SK-N-SH treated with all-trans-retinoic acid at 6 μM for 48 hours (cell line): ENCODE results near the gene ADGRF5.

Experiments used
- ATAC-seq: fragments of 200-7000 bp; cut with Tn5 transposase; 3 replicates; pipeline ENCODE4 v1.9.1; 2020; ENCODE audit warnings: mild to moderate bottlenecking, moderate library complexity
- ARNTL ChIP-seq: fragments of 450-650 bp; formaldehyde crosslinking; IDR thresholded peaks from 2 replicates; pipeline ENCODE4 v1.5.0; 2020; ENCODE audit warnings: low read depth, mild to moderate bottlenecking, moderate library complexity, borderline replicate concordance
- BACH2 ChIP-seq: fragments of 250-450 bp; sonication (Bioruptor Pico); IDR thresholded peaks from 2 replicates; pipeline ENCODE4 v1.9.0; 2021; ENCODE audit warnings: mild to moderate bottlenecking, borderline replicate concordance
- CSDC2 ChIP-seq: fragments of 250-450 bp; sonication (Bioruptor Pico); IDR thresholded peaks from 2 replicates; pipeline ENCODE4 v1.5.0; 2020; ENCODE audit warnings: mild to moderate bottlenecking, moderate library complexity
- CSRNP3 ChIP-seq: fragments of 250-450 bp; sonication (Bioruptor Pico); IDR thresholded peaks from 2 replicates; pipeline ENCODE4 v1.5.1; 2021; ENCODE audit warnings: mild to moderate bottlenecking, moderate library complexity
- ISL1 ChIP-seq: fragments of 250-450 bp; sonication (Bioruptor Pico); IDR thresholded peaks from 2 replicates; pipeline ENCODE4 v2.1.2; 2022; ENCODE audit warnings: mild to moderate bottlenecking, moderate library complexity
- PATZ1 ChIP-seq: fragments of 250-450 bp; sonication (Bioruptor Pico); IDR thresholded peaks from 2 replicates; pipeline ENCODE4 v1.8.0; 2020; ENCODE audit warnings: mild to moderate bottlenecking, moderate library complexity, borderline replicate concordance
- POU6F1 ChIP-seq: fragments of 250-450 bp; sonication (Bioruptor Pico); IDR thresholded peaks from 2 replicates; pipeline ENCODE4 v1.8.0; 2021; ENCODE audit warnings: low read depth, mild to moderate bottlenecking, moderate library complexity, borderline replicate concordance
- PPARA ChIP-seq: fragments of 250-450 bp; sonication (Bioruptor Pico); IDR thresholded peaks from 2 replicates; pipeline ENCODE4 v1.5.0; 2020; ENCODE audit warnings: mild to moderate bottlenecking, borderline replicate concordance
- RARB ChIP-seq: fragments of 250-450 bp; sonication (Bioruptor Pico); IDR thresholded peaks from 2 replicates; pipeline ENCODE4 v1.8.0; 2021; ENCODE audit warnings: mild to moderate bottlenecking, moderate library complexity
- SNAI2 ChIP-seq: fragments of 250-450 bp; sonication (Bioruptor Pico); IDR thresholded peaks from 2 replicates; pipeline ENCODE4 v1.5.0; 2020; ENCODE audit warnings: mild to moderate bottlenecking, moderate library complexity
- TCF4 ChIP-seq: fragments of 250-450 bp; sonication (Bioruptor Pico); IDR thresholded peaks from 2 replicates; pipeline ENCODE4 v1.8.0; 2021; ENCODE audit warnings: mild to moderate bottlenecking, moderate library complexity, borderline replicate concordance
- TOX ChIP-seq: fragments of 250-450 bp; sonication (Bioruptor Pico); IDR thresholded peaks from 2 replicates; pipeline ENCODE4 v1.8.0; 2021; ENCODE audit warnings: mild to moderate bottlenecking, moderate library complexity, borderline replicate concordance
- ZC3H10 ChIP-seq: fragments of 250-450 bp; sonication (Bioruptor Pico); IDR thresholded peaks from 2 replicates; pipeline ENCODE4 v1.5.1; 2021; ENCODE audit warnings: mild to moderate bottlenecking, moderate library complexity
- ZFP3 ChIP-seq: fragments of 250-450 bp; sonication (Bioruptor Pico); IDR thresholded peaks from 2 replicates; pipeline ENCODE4 v1.5.0; 2020; ENCODE audit warnings: mild to moderate bottlenecking, moderate library complexity
- ZFP30 ChIP-seq: fragments of 450-650 bp; formaldehyde crosslinking; IDR thresholded peaks from 2 replicates; pipeline ENCODE4 v1.5.0; 2022; ENCODE audit warnings: mild to moderate bottlenecking, moderate library complexity
- ZNF565 ChIP-seq: fragments of 450-650 bp; formaldehyde crosslinking; conservative IDR thresholded peaks from 2 replicates; pipeline ENCODE4 v1.5.0; 2020; ENCODE audit warnings: low read depth, mild to moderate bottlenecking, moderate library complexity
- ZNF70 ChIP-seq: fragments of 450-650 bp; formaldehyde crosslinking; IDR thresholded peaks from 2 replicates; pipeline ENCODE4 v1.5.0; 2020; ENCODE audit warnings: mild to moderate bottlenecking, moderate library complexity

ADGRF5 gene

GRCh38 chr6:46953921-46954320, 32.2 kb upstream of the ADGRF5 start:
- TF ChIP-seq ISL1 (CRISPR knock-in tag) = no peak
- TF ChIP-seq POU6F1 (CRISPR knock-in tag) = no peak
- no peak for TF ChIP-seq ZC3H10 (CRISPR knock-in tag)
- no peak for TF ChIP-seq CSDC2 (CRISPR knock-in tag)
- TF ChIP-seq ARNTL (CRISPR knock-in tag) = no peak
- TF ChIP-seq ZNF70 = no peak
- TF ChIP-seq BACH2 (CRISPR knock-in tag) = no peak
- ATAC-seq = no peak

GRCh38 chr6:46949632-46950280, 28.0 kb upstream of the ADGRF5 start:
- no peak for ATAC-seq
- TF ChIP-seq TCF4 (CRISPR knock-in tag) (no peak), TOX (CRISPR knock-in tag) (no peak), ZFP3 (CRISPR knock-in tag) (no peak), PATZ1 (no peak), ZFP30 (CRISPR knock-in tag) (no peak), ZNF565 (CRISPR knock-in tag) (no peak), SNAI2 (CRISPR knock-in tag) (no peak), POU6F1 (CRISPR knock-in tag) (no peak), ISL1 (CRISPR knock-in tag) (no peak)

- no peak for TF ChIP-seq PPARA (CRISPR knock-in tag)
- no peak for TF ChIP-seq RARB
- TF ChIP-seq SNAI2 (CRISPR knock-in tag) = no peak
- TF ChIP-seq ZNF565 (CRISPR knock-in tag) = no peak
- TF ChIP-seq PATZ1 = no peak
- TF ChIP-seq ZFP3 (CRISPR knock-in tag) = no peak
- TF ChIP-seq ZC3H10 (CRISPR knock-in tag) = no peak
- no peak for TF ChIP-seq ZNF70
- TF ChIP-seq CSRNP3 = no peak
- no peak for TF ChIP-seq ARNTL (CRISPR knock-in tag)
- TF ChIP-seq POU6F1 (CRISPR knock-in tag) = no peak
- ATAC-seq = no peak
These were observed 27.0 kb upstream of the ADGRF5 start for GRCh38 chr6:46948699-46949098.
